Progenitor cell of endocrine pancreas (in vitro differentiated cells): ENCODE measurements around the gene CEP164. TPM values are rescaled to one million over a fixed set of nuclear protein-coding genes. Genes with fewer than 3 reads are reported as not detected.
A peak's percentile ranks its signal among the peaks of the same experiment; 100 is the strongest.

Experiments used
- DNase-seq: peaks from one replicate; pipeline ENCODE4 v3.0.0; 2021; ENCODE audit warnings: low spot score; ENCODE audit not compliant: unreplicated experiment
- H3K27ac Mint-ChIP-seq: 2 replicates; pipeline ENCODE4 v1.8.0; 2021; ENCODE audit warnings: mild to moderate bottlenecking, moderate library complexity, mixed read lengths
- H3K27me3 Mint-ChIP-seq: 2 replicates; pipeline ENCODE4 v1.8.0; 2021; ENCODE audit warnings: mixed read lengths
- H3K36me3 Mint-ChIP-seq: 2 replicates; pipeline ENCODE4 v1.8.0; 2022; ENCODE audit warnings: mixed read lengths; ENCODE audit not compliant: insufficient read depth
- H3K4me1 Mint-ChIP-seq: 2 replicates; pipeline ENCODE4 v1.8.0; 2021; ENCODE audit warnings: low read depth, mixed read lengths
- H3K4me3 Mint-ChIP-seq: 2 replicates; pipeline ENCODE4 v1.8.0; 2021; ENCODE audit warnings: low read depth, mild to moderate bottlenecking, moderate library complexity, mixed read lengths
- H3K9me3 Mint-ChIP-seq: 2 replicates; pipeline ENCODE4 v1.8.0; 2021; ENCODE audit warnings: low read depth, mixed read lengths
- CTCF ChIP-seq: fragments of 200-600 bp; sonication (generic); IDR thresholded peaks from one replicate; pipeline ENCODE4 v1.5.0; 2021; ENCODE audit warnings: antibody characterized with exemption, mild to moderate bottlenecking; ENCODE audit not compliant: unreplicated experiment
- total RNA-seq: library from RNA; stranded (reverse); gene quantifications from 2 replicates; pipeline ENCODE4 v1.2.1, GENCODE V29; 2021

Gene CEP164
- total RNA-seq, 1 donor from 2014 or later = 66.8 TPM

- no peak overlapping the region for H3K27ac Mint-ChIP-seq
- peaks cover 6% of the 10 kb centered on the region for H3K36me3 Mint-ChIP-seq
- H3K4me1 Mint-ChIP-seq = peaks cover 12% of the 10 kb centered on the region
- H3K27me3 Mint-ChIP-seq = peaks cover 16% of the 10 kb centered on the region
- DNase-seq = no peak
- no peak for TF ChIP-seq CTCF
- H3K9me3 Mint-ChIP-seq = peaks cover 20% of the 10 kb centered on the region
- no peak overlapping the region for H3K4me3 Mint-ChIP-seq
Observed at GRCh38 chr11:117457031-117457785, 129.6 kb downstream of the CEP164 start.

- Mint-ChIP-seq H3K27ac (no peak overlapping the region), H3K27me3 (peaks cover 22% of the 10 kb centered on the region), H3K36me3 (peaks cover 6% of the 10 kb centered on the region), H3K4me1 (peaks cover 12% of the 10 kb centered on the region), H3K9me3 (peaks cover 20% of the 10 kb centered on the region), H3K4me3 (no peak overlapping the region)
- no peak for DNase-seq
- peak; percentile 19 for TF ChIP-seq CTCF
Observed at GRCh38 chr11:117457835-117458234, 130.2 kb downstream of the CEP164 start.

GRCh38 chr11:117458275-117459122 is 130.8 kb downstream of the CEP164 start:
- no peak for TF ChIP-seq CTCF
- Mint-ChIP-seq H3K9me3 (peaks cover 16% of the 10 kb centered on the region), H3K4me1 (peaks cover 12% of the 10 kb centered on the region), H3K4me3 (no peak overlapping the region), H3K27me3 (peaks cover 23% of the 10 kb centered on the region), H3K27ac (no peak overlapping the region), H3K36me3 (peaks cover 6% of the 10 kb centered on the region)
- DNase-seq = no peak

- TF ChIP-seq CTCF = no peak
- peaks cover 7% of the 10 kb centered on the region for H3K9me3 Mint-ChIP-seq
- peaks cover 4% of the 10 kb centered on the region for H3K36me3 Mint-ChIP-seq
- no peak overlapping the region for H3K27ac Mint-ChIP-seq
- H3K4me3 Mint-ChIP-seq = no peak overlapping the region
- peaks cover 32% of the 10 kb centered on the region for H3K27me3 Mint-ChIP-seq
- H3K4me1 Mint-ChIP-seq = peaks cover 12% of the 10 kb centered on the region
- no peak for DNase-seq
Observed at GRCh38 chr11:117459123-117459978, 131.7 kb downstream of the CEP164 start.

GRCh38 chr11:117459979-117460300 is 132.3 kb downstream of the CEP164 start:
- peak overlapping the region; percentile 19 for H3K27ac Mint-ChIP-seq
- H3K4me3 Mint-ChIP-seq = no peak overlapping the region
- TF ChIP-seq CTCF = no peak
- peaks cover 34% of the 10 kb centered on the region for H3K27me3 Mint-ChIP-seq
- H3K9me3 Mint-ChIP-seq = peaks cover 4% of the 10 kb centered on the region
- DNase-seq = no peak
- peaks cover 3% of the 10 kb centered on the region for H3K36me3 Mint-ChIP-seq
- peaks cover 12% of the 10 kb centered on the region for H3K4me1 Mint-ChIP-seq
